ENCODE data around the gene LEF1.
A peak's percentile ranks its signal among the peaks of the same experiment; 100 is the strongest.

LEF1 gene

DNA sequence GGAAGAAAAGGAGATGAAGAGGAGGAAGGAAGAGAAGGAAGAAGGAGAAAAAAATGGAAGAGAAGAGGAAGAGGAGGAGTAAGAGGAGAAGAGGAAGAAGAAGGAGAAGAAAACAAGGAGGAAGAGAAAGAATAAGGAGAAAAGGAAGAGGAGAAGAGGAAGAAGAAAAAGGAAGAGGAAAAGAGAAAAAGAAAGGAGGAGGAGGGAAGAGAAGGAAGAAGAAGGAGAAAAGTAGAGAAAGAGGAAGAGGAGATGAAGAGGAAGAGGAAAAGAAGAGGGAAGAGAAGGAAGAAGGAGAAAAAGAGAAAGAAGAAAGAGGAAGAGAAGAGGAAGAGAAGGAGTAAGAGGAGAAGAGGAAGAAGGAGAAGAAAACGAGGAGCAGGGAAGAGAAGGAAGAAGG lies 11.8 kb upstream of the LEF1 start:
- Histone ChIP-seq H3K4ac (ENCODE audit: low read length) (no peak overlapping the region), H2BK15ac (ENCODE audit: low read length) (no peak overlapping the region), H3K4me2 (ENCODE audit: insufficient read depth, low read length, poor library complexity, severe bottlenecking) (no peak overlapping the region), H2AK5ac (ENCODE audit: low read depth, low read length) (no peak overlapping the region), H3K4me1 (ENCODE audit: control insufficient read depth in 2 of 2, insufficient read depth in 1 of 2, low read depth in 1 of 2, low read length in 2 of 2) (peaks cover 5 to 11% of the 10 kb centered on the region in 2 donors), H3K18ac (ENCODE audit: low read length) (no peak overlapping the region), H2BK120ac (ENCODE audit: low read depth, low read length) (no peak overlapping the region), H3K9me3 (replicated peaks in 1 of 2; ENCODE audit: control insufficient read depth in 2 of 2, insufficient read depth in 1 of 2, low read depth in 1 of 2, low read length in 2 of 2) (no peaks in the 10 kb centered on the region), H3K79me1 (ENCODE audit: low read depth, low read length) (no peaks in the 10 kb centered on the region), H4K8ac (ENCODE audit: low read depth, low read length) (no peak overlapping the region), H3K9ac (ENCODE audit: low read depth, low read length, poor library complexity) (no peak overlapping the region), H4K91ac (ENCODE audit: low read depth, low read length, poor library complexity) (no peak overlapping the region), H3K14ac (ENCODE audit: low read length) (no peak overlapping the region), H3K23ac (ENCODE audit: low read depth, low read length, poor library complexity) (no peak overlapping the region), H3K36me3 (replicated peaks in 1 of 2; ENCODE audit: control insufficient read depth in 2 of 2, insufficient read depth in 2 of 2, low read length in 2 of 2) (no peaks in the 10 kb centered on the region), H2BK12ac (ENCODE audit: low read length) (no peak overlapping the region), H3K27ac (replicated peaks; ENCODE audit: low read length) (no peak overlapping the region), H3K4me3 (ENCODE audit: low read length in 2 of 2) (no peak overlapping the region), H3K27me3 (ENCODE audit: control insufficient read depth in 3 of 3, insufficient read depth in 3 of 3, low read depth in 1 of 3, low read length in 3 of 3) (peaks cover 0 to 2% (median 0%) of the 10 kb centered on the region in 3 experiments), H2BK5ac (ENCODE audit: low read length) (no peak overlapping the region), H2AFZ (ENCODE audit: low read length) (no peak overlapping the region)
- WGBS, 2 donors (ENCODE audit: extremely low coverage in 2 of 2, insufficient read length in 2 of 2, insufficient replicate concordance in 1 of 2), result no CpG with 5 or more reads among the region's 1 CpG
- DNase-seq (ENCODE audit: low spot score), result no peak

DNA sequence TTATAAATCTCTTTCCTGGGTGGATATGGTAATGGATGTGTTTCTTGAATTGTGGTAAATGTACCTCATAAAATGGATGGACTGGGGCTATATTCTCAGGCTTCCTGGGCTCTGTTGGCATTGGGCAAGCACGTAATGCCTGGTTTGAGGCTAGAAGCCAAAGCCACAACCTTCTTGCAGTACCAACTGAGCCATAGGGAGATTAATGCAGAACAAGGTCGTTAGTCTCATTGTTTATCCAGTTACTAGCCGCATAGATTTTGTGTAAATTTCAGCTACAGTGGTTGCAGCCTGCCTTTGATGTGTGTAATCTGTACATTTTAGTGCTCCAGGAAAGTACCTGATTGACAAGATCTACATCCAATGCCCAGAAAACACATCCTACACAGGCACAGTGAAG lies 7.2 kb upstream of the LEF1 start:
- WGBS, 2 donors (ENCODE audit: extremely low coverage in 2 of 2, insufficient read length in 2 of 2, insufficient replicate concordance in 1 of 2), result no CpG with 5 or more reads among the region's 3 CpGs
- H3K36me3 ChIP-seq (replicated peaks in 1 of 2; ENCODE audit: control insufficient read depth in 2 of 2, insufficient read depth in 2 of 2, low read length in 2 of 2), result no peaks in the 10 kb centered on the region
- H2BK120ac ChIP-seq (ENCODE audit: low read depth, low read length), result no peak overlapping the region

DNA sequence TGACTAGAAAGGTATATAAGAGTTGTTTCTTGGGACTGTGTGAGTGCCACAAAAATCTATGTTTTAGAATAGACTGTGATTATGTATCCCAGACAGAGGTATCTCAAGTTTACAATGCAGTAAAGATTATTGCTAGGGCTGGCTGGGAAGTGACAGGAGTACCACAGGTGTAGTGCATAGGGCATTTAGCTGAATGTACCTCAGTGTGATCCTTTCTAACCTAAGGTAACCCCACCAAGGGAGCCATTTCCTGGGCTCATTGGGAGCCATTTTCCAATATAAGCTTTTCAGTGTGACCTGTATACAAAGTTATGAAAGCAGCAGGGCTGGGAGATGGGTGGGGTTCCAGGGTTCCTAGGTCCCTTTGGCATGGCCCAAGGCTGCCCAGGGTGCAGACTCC lies 6.1 kb upstream of the LEF1 start:
- Histone ChIP-seq H2BK120ac (ENCODE audit: low read depth, low read length) (no peak overlapping the region), H2BK15ac (ENCODE audit: low read length) (no peak overlapping the region), H4K91ac (ENCODE audit: low read depth, low read length, poor library complexity) (no peak overlapping the region), H3K4me2 (ENCODE audit: insufficient read depth, low read length, poor library complexity, severe bottlenecking) (no peak overlapping the region), H3K9ac (ENCODE audit: low read depth, low read length, poor library complexity) (no peak overlapping the region), H3K79me1 (ENCODE audit: low read depth, low read length) (no peaks in the 10 kb centered on the region), H2BK12ac (ENCODE audit: low read length) (no peak overlapping the region), H3K14ac (ENCODE audit: low read length) (no peak overlapping the region), H3K4ac (ENCODE audit: low read length) (no peak overlapping the region), H3K18ac (ENCODE audit: low read length) (no peak overlapping the region), H3K4me1 (ENCODE audit: control insufficient read depth in 2 of 2, insufficient read depth in 1 of 2, low read depth in 1 of 2, low read length in 2 of 2) (peaks cover 2 to 14% of the 10 kb centered on the region in 2 donors), H3K27ac (replicated peaks; ENCODE audit: low read length) (no peak overlapping the region), H3K23ac (ENCODE audit: low read depth, low read length, poor library complexity) (no peak overlapping the region), H2BK5ac (ENCODE audit: low read length) (no peak overlapping the region), H3K36me3 (replicated peaks in 1 of 2; ENCODE audit: control insufficient read depth in 2 of 2, insufficient read depth in 2 of 2, low read length in 2 of 2) (no peaks in the 10 kb centered on the region), H3K4me3 (ENCODE audit: low read length in 2 of 2) (no peak overlapping the region), H4K8ac (ENCODE audit: low read depth, low read length) (no peak overlapping the region), H2AFZ (ENCODE audit: low read length) (no peak overlapping the region), H3K9me3 (replicated peaks in 1 of 2; ENCODE audit: control insufficient read depth in 2 of 2, insufficient read depth in 1 of 2, low read depth in 1 of 2, low read length in 2 of 2) (no peaks in the 10 kb centered on the region), H3K27me3 (ENCODE audit: control insufficient read depth in 3 of 3, insufficient read depth in 3 of 3, low read depth in 1 of 3, low read length in 3 of 3) (peaks cover 9 to 54% (median 32%) of the 10 kb centered on the region in 3 experiments), H2AK5ac (ENCODE audit: low read depth, low read length) (no peak overlapping the region)
- no peak for DNase-seq (ENCODE audit: low spot score)

More for the DNA sequence above, 7.2 kb upstream of the LEF1 start:
- Histone ChIP-seq H3K4me1 (ENCODE audit: control insufficient read depth in 2 of 2, insufficient read depth in 1 of 2, low read depth in 1 of 2, low read length in 2 of 2) (peaks cover 2 to 10% of the 10 kb centered on the region in 2 donors), H3K4ac (ENCODE audit: low read length) (no peak overlapping the region), H3K9me3 (replicated peaks in 1 of 2; ENCODE audit: control insufficient read depth in 2 of 2, insufficient read depth in 1 of 2, low read depth in 1 of 2, low read length in 2 of 2) (no peaks in the 10 kb centered on the region), H4K8ac (ENCODE audit: low read depth, low read length) (peak overlapping the region; percentile 17), H3K27ac (replicated peaks; ENCODE audit: low read length) (no peak overlapping the region), H2BK15ac (ENCODE audit: low read length) (no peak overlapping the region), H3K9ac (ENCODE audit: low read depth, low read length, poor library complexity) (no peak overlapping the region), H3K27me3 (ENCODE audit: control insufficient read depth in 3 of 3, insufficient read depth in 3 of 3, low read depth in 1 of 3, low read length in 3 of 3) (peaks cover 9 to 43% (median 21%) of the 10 kb centered on the region in 3 experiments), H3K18ac (ENCODE audit: low read length) (no peak overlapping the region), H3K4me3 (ENCODE audit: low read length in 2 of 2) (no peak overlapping the region), H3K4me2 (ENCODE audit: insufficient read depth, low read length, poor library complexity, severe bottlenecking) (no peak overlapping the region), H2AFZ (ENCODE audit: low read length) (no peak overlapping the region), H2AK5ac (ENCODE audit: low read depth, low read length) (no peak overlapping the region), H3K79me1 (ENCODE audit: low read depth, low read length) (no peaks in the 10 kb centered on the region), H3K23ac (ENCODE audit: low read depth, low read length, poor library complexity) (no peak overlapping the region), H2BK12ac (ENCODE audit: low read length) (no peak overlapping the region), H2BK5ac (ENCODE audit: low read length) (no peak overlapping the region), H4K91ac (ENCODE audit: low read depth, low read length, poor library complexity) (no peak overlapping the region), H3K14ac (ENCODE audit: low read length) (no peak overlapping the region)
- no peak for DNase-seq (ENCODE audit: low spot score)

DNA sequence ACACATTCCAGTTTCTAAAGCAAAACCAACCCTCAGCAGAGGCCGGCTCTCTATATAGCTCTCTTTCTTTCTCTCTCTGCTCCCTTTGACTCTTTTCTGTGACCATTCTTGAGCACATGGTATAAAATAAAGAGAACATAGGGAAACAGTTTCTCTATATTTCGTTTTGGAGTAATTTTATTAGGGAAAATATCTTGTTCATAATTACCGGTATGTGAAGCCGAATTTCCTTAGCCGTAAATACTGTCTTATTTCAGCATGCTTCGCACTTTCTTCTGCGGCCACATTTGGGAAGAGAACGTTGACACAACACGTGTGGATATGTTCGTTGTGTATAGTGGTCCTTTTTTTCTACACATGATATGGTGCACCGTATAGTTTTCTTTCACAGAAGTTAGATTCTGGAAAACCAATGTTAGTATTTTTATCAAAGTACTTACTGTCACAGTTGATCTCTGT lies 4.9 kb upstream of the LEF1 start:
- no CpG with 5 or more reads among the region's 11 CpGs for WGBS, 2 donors (ENCODE audit: extremely low coverage in 2 of 2, insufficient read length in 2 of 2, insufficient replicate concordance in 1 of 2)
- Histone ChIP-seq H2BK12ac (ENCODE audit: low read length) (no peak overlapping the region), H3K27me3 (ENCODE audit: control insufficient read depth in 3 of 3, insufficient read depth in 3 of 3, low read depth in 1 of 3, low read length in 3 of 3) (peaks cover 9 to 64% (median 42%) of the 10 kb centered on the region in 3 experiments), H3K4me2 (ENCODE audit: insufficient read depth, low read length, poor library complexity, severe bottlenecking) (peak overlapping the region; percentile 97), H3K4ac (ENCODE audit: low read length) (no peak overlapping the region), H3K14ac (ENCODE audit: low read length) (no peak overlapping the region), H2AFZ (ENCODE audit: low read length) (peak overlapping the region; percentile 91), H2AK5ac (ENCODE audit: low read depth, low read length) (no peak overlapping the region), H3K9me3 (replicated peaks in 1 of 2; ENCODE audit: control insufficient read depth in 2 of 2, insufficient read depth in 1 of 2, low read depth in 1 of 2, low read length in 2 of 2) (no peaks in the 10 kb centered on the region), H4K8ac (ENCODE audit: low read depth, low read length) (no peak overlapping the region), H3K27ac (replicated peaks; ENCODE audit: low read length) (no peak overlapping the region), H2BK120ac (ENCODE audit: low read depth, low read length) (no peak overlapping the region), H2BK5ac (ENCODE audit: low read length) (no peak overlapping the region), H3K79me1 (ENCODE audit: low read depth, low read length) (no peaks in the 10 kb centered on the region), H3K9ac (ENCODE audit: low read depth, low read length, poor library complexity) (no peak overlapping the region), H4K91ac (ENCODE audit: low read depth, low read length, poor library complexity) (no peak overlapping the region), H3K4me1 (ENCODE audit: control insufficient read depth in 2 of 2, insufficient read depth in 1 of 2, low read depth in 1 of 2, low read length in 2 of 2) (peaks cover 6 to 20% of the 10 kb centered on the region in 2 donors), H3K23ac (ENCODE audit: low read depth, low read length, poor library complexity) (no peak overlapping the region), H3K18ac (ENCODE audit: low read length) (no peak overlapping the region), H3K4me3 (ENCODE audit: low read length in 2 of 2) (peak overlapping the region in 1 of 2 donors; percentile 49), H2BK15ac (ENCODE audit: low read length) (no peak overlapping the region), H3K36me3 (replicated peaks in 1 of 2; ENCODE audit: control insufficient read depth in 2 of 2, insufficient read depth in 2 of 2, low read length in 2 of 2) (no peaks in the 10 kb centered on the region)
- DNase-seq (ENCODE audit: low spot score), result no peak
